Kasumi-1 (cell line): ENCODE data around the gene NDUFV3.
"Not testable (repeated sequence)": the region's sequence is repeated elsewhere in the genome, so short reads cannot be mapped to it uniquely, and the experiment has no call there.

Experiments
- DNase-seq, 2 experiments: peaks; one replicate each; lab custom pipeline; 2025; lab: John Stamatoyannopoulos, UW

NDUFV3 gene

DNA sequence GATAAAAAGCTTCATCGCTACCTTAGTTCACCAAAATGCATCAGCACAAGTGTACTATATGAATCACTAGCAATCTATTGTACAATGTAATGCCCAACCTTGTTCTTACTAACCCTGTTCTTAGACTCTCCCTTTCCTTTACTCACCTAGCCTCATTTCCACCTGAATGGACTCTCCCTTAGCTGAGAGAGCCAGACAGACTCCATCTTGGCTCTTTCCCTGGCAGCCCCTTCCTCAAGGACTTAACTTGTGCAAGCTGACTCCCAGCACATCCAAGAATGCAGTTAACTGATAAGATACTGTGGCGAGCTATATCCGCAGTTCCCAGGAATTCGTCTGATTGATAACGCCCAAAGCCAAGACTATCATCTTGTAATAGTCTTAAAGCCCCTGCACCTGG lies 43.3 kb downstream of the NDUFV3 start:
- DNase-seq, result not testable (repeated sequence)

DNA sequence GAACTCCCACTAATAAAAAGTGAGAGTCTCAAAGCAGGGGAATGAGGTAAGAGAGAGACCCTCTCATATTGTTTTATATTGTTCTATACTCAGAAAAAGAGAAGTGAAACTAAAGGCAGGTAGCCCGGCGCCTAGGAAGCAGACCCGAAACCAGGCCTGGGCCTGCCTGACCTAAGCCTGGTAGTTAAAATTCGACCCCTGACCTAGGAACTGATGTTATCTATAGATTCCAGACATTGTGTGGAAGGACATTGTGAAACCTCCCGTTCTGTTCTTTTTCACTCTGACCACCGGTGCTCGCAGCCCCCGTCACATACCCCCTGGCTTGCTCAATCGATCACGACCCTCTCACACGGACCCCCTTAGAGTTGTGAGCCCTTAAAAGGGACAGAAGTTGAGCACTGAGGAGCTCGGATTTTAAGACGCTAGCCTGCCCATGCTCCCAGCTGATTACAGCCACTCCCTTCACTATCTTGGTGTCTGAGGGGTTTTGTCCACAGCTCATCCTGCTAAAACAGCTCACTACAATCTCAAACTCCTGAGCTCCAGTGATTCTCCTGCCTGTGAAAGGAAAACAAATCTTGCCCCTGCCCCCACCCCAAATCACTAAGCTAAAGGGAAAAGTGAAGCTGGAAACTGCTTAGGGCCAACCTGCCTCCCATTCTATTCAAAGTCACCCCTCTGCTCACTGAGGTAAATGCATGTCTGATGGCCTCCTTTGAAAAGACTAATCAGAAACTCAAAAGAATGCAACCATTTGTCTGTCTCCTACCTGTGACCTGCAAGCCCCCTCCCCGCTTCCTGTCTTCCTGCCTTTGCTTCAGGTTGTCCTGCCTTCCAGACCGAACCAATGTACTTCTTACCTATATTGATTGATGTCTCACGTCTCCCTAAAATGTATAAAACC lies 44.2 kb downstream of the NDUFV3 start:
- not testable (repeated sequence) for DNase-seq

DNA sequence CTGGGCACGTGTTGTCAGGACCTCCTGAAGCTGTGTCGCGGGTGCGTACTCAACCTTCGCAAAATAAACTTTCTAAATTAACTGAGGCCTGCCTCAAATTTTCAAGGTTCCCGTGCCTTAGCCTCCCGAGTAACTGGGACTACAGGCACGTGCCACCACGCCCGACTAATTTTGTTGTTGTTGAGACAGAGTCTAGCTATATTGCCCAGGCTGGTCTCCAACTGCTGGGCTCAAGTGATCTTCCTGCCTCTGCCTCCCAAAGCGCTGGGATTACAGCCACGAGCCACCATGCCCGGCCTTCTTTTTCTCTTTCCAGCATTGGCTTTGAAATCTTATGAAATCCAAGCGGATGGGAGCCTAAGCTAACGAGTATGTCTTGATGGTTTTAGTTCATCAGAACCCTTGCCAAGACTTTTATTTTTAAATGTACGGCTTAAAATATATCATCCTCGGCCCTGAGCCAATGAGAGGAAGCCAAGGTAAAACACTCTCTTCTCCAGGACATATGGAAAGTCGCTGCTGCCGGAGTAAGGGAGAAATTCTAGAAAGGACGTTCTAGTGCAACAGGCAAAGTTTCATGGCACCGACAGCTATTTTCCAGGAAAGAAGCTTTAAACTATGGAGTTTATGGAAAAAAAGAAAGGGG lies 45.0 kb downstream of the NDUFV3 start:
- no peak for DNase-seq

DNA sequence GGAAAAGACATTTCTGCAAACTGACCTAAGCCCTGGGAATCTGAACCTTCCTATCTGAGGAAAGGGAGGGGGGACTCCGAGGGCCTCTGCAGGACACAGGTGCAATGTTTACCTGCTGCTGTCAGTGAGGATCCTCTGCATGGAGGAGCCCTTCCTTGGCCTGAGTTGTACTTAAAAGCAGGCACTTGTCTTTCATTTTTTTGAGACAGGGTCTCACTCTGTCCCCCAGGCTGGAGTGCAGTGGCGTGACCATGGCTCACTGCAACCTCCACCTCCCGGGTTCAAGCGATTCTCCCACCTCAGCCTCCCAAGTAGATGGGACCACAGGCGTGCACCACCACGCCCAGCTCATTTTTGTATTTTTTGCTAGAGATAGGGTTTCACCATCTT lies 45.5 kb downstream of the NDUFV3 start:
- DNase-seq, result not testable (repeated sequence)

DNA sequence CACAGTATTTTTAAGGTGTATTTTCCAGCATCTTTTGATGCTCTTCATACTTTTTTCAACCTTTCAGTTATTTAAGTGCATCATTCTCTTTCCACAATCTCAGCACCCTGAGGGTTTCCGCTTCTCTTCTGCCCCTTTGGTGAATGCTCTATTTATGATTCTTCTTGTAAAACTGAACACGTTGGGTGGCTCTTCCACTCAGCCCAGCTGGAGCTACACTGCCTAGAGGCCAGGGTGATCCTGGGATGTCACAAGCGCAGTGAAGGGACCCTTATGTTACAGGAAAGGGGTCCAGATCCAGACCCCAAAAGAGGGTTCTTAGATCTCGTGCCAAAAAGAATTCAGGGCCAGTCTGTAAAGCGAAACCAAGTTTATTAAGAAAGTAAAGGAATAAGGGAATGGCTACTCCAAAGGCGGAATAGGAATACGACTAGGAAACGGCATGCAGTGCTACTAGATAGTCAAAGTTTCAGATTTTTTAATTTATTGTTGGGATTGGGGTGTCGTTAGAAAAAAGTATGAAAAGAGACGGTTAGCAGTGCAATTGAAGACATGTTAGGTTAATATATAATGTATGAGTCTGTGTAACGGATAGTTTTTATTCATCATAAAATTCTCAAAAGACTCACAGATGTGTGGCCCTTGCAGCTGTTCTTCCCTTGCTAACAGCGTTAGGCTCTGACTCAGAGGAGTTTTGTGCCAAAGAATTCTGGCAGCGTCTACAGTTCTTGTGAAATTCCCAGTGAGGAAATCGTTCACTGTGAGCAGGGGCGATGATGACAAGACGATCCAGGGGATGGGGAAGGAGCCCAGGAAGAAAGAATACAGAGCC lies 46.7 kb downstream of the NDUFV3 start:
- DNase-seq, result peak; percentile 29 to 54

DNA sequence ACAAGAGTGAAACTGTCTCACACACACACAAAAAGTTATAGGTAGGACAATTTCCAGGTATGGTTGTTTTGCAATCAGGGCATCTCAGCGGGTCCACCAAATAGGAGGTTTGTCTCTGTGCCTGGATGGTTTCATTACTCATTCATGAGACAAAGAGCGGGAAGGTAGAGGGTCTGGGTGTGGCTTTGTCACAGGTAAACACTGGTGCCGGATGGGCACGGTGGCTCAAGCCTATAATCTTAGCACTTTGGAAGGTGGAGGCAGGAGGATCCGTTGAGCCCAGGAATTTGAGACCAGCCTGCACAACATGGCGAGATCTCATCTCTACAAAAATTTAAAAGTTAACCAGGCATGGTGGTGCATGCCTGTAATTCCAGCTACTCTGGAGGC lies 48.6 kb downstream of the NDUFV3 start:
- DNase-seq, result no peak

DNA sequence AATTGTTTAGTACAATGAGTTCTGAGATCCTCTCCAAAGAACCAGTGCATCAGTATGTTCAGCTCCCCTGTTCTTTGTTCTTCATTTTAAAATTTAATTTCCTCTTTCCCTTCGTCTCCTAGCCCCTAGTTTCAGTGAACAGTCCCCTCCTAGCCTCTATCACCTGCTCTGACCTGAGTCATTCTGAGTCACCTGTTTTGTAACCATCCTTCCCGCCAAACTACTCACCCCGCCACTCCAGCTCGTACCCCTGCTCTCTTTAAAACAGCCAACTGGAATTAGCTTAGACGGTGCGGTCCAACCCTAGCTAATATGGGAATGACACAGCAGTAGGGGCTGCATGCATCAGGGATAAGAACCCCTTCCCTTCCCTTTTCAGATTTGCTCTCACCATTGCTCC lies 49.1 kb downstream of the NDUFV3 start:
- DNase-seq, result no peak

DNA sequence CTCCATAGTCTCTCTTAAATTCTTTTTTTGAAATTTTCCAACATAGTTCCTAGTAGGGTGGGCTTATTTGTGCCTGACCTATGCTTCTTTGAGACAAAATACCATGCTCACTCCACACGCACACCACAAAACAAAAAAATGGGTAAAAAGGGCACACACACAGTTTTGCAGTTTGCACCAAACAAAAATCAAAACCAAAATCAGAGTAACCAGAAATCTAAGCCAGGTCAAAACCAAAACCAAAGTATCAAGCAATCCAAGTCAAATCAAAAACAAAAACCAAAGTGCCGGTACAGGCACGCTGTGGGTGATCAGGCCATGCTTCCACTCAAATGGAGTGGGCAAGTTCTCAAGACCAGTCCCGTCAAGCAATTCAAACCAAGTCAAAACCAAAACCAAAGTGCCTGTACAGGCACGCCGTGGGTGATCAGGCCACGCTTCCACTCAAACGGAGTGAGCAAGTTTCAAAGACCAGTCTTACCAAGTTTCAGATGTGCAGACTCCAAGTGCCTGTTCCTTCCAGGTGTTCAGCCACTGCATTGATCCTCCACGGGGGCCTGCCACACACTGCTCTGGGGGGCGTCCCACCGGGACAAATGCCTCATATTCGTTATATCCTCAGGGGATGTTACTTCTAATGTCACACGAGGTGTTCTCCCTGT lies 56.1 kb downstream of the NDUFV3 start:
- not testable (repeated sequence) for DNase-seq

DNA sequence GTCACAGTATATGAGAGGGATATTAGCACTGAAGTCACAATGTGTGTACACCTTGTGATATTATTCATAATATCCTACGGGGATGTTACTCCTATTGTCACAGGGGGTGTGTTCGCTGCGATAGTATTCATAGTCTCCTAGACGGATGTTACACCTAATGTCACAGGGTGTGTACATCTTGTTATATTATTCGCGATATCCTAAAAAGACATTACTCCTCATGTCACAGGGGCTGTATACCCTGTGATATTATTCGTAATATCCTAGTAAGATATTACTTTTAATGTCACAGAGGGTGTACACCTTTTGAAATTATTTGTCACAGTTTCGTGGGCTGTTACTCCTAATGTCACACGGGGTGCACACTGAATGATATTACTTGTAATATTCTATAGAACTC lies 58.1 kb downstream of the NDUFV3 start:
- not testable (repeated sequence) for DNase-seq

DNA sequence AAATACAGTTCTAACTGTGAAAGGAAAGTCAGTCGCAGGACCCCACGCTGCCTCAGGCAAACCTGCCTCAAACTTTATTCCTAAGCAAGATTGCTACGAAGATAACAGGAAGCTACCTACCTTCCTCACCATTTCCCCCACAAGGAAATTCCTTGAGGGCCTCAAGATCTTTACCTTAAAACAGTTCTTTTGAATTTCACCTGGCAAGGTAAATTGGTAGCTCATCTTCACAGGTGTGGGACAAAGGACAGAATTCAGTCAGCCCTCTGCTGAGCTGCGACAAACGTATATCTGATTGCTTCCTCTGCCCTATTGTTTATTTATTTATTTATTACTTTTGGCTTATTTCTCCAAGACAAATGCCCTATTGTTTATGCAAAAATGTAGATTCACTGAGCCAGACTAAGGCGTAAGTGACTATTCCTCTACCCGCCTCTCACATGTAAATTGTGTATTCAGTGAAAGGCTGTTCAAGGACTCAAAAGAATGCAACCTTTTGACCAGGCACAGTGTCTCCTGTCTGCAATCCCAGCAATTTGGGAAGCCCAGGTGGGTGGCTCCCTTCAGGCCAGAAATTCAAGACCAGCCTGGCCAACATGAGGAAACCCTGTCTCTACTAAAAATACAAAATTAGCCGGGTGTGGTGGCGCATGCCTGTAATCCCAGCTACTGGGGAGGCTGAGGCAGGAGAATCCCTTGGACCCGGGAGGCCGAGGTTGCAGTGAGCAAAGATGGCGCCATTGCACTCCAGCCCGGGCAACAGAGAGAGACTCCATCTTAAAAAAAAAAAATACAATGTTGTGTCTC lies 63.9 kb downstream of the NDUFV3 start:
- no peak for DNase-seq

DNA sequence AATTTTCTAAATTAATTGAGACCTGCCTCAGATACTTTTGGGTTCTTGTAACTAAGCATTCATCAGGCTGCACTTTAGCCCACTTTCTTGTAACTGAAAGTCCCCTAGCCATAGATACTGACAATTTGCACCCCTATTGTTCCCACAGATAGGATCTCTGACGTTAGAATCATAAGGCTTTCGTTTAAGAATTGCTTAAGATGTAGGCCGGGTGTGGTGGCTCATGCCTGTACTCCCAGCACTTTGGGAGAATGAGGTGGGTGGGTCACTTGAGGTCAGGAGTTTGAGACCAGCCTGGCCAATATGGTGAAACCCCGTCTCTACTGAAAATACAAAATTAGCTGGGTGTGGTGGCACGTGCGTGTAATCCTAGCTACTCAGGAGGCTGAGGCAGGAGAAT lies 65.0 kb downstream of the NDUFV3 start:
- not testable (repeated sequence) for DNase-seq

DNA sequence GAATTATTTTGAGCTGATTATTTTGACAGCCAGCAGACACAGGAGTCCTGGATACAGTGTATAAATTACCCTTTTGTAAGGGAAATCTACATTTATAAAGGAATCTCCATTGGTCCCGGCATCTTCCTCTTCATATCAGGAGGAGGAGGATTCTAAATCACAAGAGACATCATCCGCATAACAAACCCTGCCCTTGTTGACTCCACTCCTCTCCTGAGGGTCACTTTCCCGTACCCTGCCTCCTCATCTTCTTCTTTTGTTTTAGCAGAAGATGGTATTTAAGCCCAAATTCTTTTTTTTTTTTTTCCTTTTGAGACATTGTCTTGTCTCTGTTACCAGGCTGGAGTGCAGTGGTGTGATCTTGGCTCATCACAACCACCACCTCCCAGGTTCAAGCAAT lies 66.6 kb downstream of the NDUFV3 start:
- no peak for DNase-seq

DNA sequence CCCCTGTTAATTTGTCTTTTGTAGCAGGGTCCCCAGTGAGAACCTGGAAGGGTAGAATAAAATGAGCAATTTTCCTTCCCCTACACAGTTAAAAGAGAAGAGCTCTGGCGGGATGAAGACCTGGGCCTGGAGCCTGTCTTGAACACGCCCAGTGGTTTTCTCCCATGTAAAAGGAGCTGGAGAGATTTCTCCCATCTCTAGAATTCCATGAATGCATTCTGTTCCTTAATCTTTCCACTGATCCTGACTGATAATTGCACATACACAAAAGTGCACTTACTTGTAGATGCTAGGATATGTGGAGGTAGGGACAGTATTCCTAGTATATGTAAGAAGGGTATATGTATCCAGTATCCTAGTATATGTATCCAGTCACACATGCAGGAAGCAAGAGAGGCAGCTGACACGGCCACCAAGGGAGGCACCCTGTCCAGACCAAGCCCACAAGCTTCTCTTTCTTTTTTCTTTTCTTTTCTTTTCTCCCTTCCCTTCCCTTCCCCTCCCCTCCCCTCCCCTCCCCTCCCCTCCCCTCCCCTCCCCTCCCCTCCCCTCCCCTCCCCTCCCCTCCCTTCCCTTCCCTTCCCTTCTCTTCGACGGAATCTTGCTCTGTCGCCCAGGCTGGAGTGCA lies 69.4 kb downstream of the NDUFV3 start:
- no peak for DNase-seq
